ENCODE results near the gene HSD11B1L.
A peak's percentile ranks its signal among the peaks of the same experiment; 100 is the strongest.

The HSD11B1L gene

DNA sequence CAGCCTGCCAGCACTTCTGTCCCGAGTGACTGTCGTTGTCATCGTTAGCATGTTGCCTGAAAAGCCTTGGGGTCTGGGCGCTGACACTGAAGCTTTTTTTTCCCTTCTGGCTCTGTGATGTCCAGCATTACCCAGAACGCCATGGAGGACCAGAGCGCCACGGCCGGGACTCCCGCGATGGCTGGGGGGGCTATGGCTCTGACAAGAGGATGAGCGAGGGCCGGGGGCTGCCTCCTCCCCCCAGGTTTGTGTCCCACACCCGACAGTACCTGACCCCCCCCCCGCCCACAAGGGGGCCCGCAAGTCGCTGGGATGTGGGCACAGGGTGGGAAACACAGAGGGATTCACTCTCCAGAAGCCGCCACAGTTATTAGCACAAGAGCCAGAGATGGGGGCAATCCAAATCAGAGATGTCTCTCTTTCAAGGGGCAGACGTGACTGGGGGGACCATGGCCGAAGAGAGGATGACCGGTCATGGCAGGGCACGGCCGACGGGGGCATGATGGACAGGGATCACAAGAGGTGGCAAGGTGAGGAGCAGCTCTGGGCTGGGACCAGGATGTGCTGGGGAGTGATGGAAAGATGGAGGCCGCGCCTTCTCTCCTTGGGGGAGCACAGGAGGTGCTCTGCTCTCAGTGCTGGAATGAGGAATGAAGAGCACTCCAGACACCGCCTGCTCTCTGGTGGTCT, 13.8 kb upstream of the HSD11B1L start:
- Histone ChIP-seq H3K9me3 (ENCODE audit: insufficient read depth, low read length) (no peaks in the 10 kb centered on the region), H3K4me3 (ENCODE audit: insufficient read length, low read depth) (no peak overlapping the region), H3K36me3 (ENCODE audit: insufficient read depth, insufficient read length, low read length) (peaks cover 93% of the 10 kb centered on the region), H3K4me1 (ENCODE audit: insufficient read depth, insufficient read length) (peaks cover 15% of the 10 kb centered on the region), H3K9ac (ENCODE audit: insufficient read length, low read depth) (peak overlapping the region; percentile 42), H3K27me3 (ENCODE audit: insufficient read depth, insufficient read length) (no peaks in the 10 kb centered on the region)
- TF ChIP-seq YY1 (IDR thresholded peaks at IDR 0.05; ENCODE audit: insufficient read depth, insufficient read length) (no peak), SUZ12 (IDR thresholded peaks at IDR 0.05; ENCODE audit: extremely low read depth, insufficient read depth, insufficient read length) (no peak), ZNF274 (IDR thresholded peaks at IDR 0.05; ENCODE audit: low read depth, low read length) (no peak)
- no peak for DNase-seq (ENCODE audit: low read depth, low spot score)

DNA sequence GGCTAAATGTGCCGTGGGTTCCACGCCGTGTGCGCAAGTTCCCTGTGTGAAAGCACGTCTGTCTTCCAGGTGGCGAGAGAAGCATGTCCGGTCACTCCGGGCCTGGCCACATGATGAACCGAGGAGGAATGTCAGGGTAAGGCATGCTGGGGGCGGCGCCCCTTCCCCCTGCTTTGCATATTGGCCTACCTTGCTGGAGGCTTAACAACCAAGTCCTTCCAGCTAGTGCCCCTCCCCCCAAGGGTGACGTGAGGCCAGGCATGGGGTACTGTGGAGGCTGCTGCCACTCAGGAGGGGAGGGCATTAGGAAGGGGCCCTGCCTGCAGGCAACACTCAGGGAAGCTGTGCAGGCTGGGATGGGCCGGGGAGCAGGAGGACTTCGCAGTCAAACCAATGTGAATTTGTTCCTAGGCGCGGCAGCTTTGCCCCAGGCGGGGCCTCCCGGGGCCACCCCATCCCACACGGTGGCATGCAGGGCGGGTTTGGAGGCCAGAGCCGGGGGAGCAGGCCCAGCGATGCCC, 13.0 kb upstream of the HSD11B1L start:
- peak; percentile 93 for DNase-seq (ENCODE audit: low read depth, low spot score)
- Histone ChIP-seq H3K9me3 (ENCODE audit: insufficient read depth, low read length) (no peaks in the 10 kb centered on the region), H3K4me3 (ENCODE audit: insufficient read length, low read depth) (no peak overlapping the region), H3K27me3 (ENCODE audit: insufficient read depth, insufficient read length) (no peaks in the 10 kb centered on the region), H3K36me3 (ENCODE audit: insufficient read depth, insufficient read length, low read length) (peaks cover 92% of the 10 kb centered on the region), H3K9ac (ENCODE audit: insufficient read length, low read depth) (peak overlapping the region; percentile 42), H3K4me1 (ENCODE audit: insufficient read depth, insufficient read length) (peaks cover 15% of the 10 kb centered on the region)
- TF ChIP-seq SUZ12 (IDR thresholded peaks at IDR 0.05; ENCODE audit: extremely low read depth, insufficient read depth, insufficient read length) (no peak), ZNF274 (IDR thresholded peaks at IDR 0.05; ENCODE audit: low read depth, low read length) (no peak), YY1 (IDR thresholded peaks at IDR 0.05; ENCODE audit: insufficient read depth, insufficient read length) (no peak)

- Histone ChIP-seq H3K9ac (ENCODE audit: insufficient read length, low read depth) (peak overlapping the region; percentile 36), H3K9me3 (ENCODE audit: insufficient read depth, low read length) (no peaks in the 10 kb centered on the region), H3K36me3 (ENCODE audit: insufficient read depth, insufficient read length, low read length) (peaks cover 89% of the 10 kb centered on the region), H3K27me3 (ENCODE audit: insufficient read depth, insufficient read length) (no peaks in the 10 kb centered on the region), H3K4me3 (ENCODE audit: insufficient read length, low read depth) (no peak overlapping the region), H3K4me1 (ENCODE audit: insufficient read depth, insufficient read length) (peaks cover 15% of the 10 kb centered on the region)
- DNase-seq (ENCODE audit: low read depth, low spot score): no peak
- TF ChIP-seq ZNF274 (IDR thresholded peaks at IDR 0.05; ENCODE audit: low read depth, low read length): no peak
- TF ChIP-seq SUZ12 (IDR thresholded peaks at IDR 0.05; ENCODE audit: extremely low read depth, insufficient read depth, insufficient read length): no peak
- no peak for TF ChIP-seq YY1 (IDR thresholded peaks at IDR 0.05; ENCODE audit: insufficient read depth, insufficient read length)
Observed at GRCh38 chr19:5669212-5669611, 11.6 kb upstream of the HSD11B1L start.

DNA sequence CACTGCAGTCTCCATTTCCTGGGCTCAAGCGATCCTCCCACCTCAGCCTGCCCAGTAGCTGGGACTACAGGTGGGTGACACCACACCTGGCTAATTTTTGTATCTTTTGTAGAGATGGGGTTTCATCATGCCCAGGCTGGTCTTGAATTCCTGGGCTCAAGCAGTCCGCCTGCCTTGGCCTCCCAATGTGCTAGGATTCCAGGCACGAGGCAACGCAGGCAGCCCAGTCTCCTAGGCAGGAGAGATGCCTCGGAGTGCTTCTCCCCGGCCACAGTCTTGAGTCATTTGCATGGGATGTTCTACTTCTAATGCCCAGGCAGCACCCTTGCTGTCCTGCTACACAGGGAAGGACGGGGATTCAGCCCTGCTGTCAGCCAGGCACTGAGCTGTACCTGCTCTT, 9.2 kb upstream of the HSD11B1L start:
- peaks cover 19% of the 10 kb centered on the region for H3K4me1 ChIP-seq (ENCODE audit: insufficient read depth, insufficient read length)
- peaks cover 80% of the 10 kb centered on the region for H3K36me3 ChIP-seq (ENCODE audit: insufficient read depth, insufficient read length, low read length)
- H3K9ac ChIP-seq (ENCODE audit: insufficient read length, low read depth): no peak overlapping the region
- no peak overlapping the region for H3K4me3 ChIP-seq (ENCODE audit: insufficient read length, low read depth)
- DNase-seq (ENCODE audit: low read depth, low spot score): no peak
- TF ChIP-seq ZNF274 (IDR thresholded peaks at IDR 0.05; ENCODE audit: low read depth, low read length) (no peak), SUZ12 (IDR thresholded peaks at IDR 0.05; ENCODE audit: extremely low read depth, insufficient read depth, insufficient read length) (no peak), YY1 (IDR thresholded peaks at IDR 0.05; ENCODE audit: insufficient read depth, insufficient read length) (no peak)
- H3K9me3 ChIP-seq (ENCODE audit: insufficient read depth, low read length): no peaks in the 10 kb centered on the region
- no peaks in the 10 kb centered on the region for H3K27me3 ChIP-seq (ENCODE audit: insufficient read depth, insufficient read length)

DNA sequence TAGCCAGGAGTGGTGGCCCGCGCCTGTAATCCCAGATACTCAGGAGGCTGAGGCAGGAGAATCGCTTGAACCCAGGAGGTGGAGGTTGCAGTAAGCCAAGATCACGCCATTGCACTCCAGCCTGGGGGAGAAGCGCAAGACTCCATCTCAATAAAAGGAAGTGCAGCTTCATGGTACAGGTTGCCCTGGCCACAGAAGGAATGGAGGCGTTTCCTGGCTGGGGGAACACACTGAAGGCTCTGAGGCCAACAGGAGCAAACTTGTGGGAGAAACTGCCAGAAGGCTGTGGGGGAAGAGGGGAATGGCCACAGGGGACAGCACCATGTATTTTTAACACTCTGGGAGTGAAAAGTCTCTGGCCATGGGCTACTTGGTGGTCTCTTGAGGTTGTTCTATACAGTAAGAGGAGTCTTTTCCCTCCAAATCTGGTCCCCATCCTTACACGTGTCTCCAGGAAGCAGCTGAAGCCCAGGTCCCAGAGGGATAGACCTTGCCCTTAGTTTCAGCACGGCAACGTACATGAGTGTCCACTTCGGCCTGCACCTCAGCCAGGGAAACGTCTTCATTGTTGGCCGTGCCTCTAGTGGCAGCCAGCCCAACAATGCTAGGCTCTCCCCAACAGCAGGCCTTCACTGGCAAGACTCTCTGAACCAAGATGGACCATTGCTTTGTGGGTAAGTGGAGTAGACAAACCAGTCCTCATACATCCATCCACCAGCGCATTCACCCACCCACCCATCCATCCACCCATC, 7.9 kb upstream of the HSD11B1L start:
- H3K9ac ChIP-seq (ENCODE audit: insufficient read length, low read depth): no peak overlapping the region
- H3K4me1 ChIP-seq (ENCODE audit: insufficient read depth, insufficient read length): peaks cover 13% of the 10 kb centered on the region
- no peak for DNase-seq (ENCODE audit: low read depth, low spot score)
- H3K27me3 ChIP-seq (ENCODE audit: insufficient read depth, insufficient read length): no peaks in the 10 kb centered on the region
- H3K9me3 ChIP-seq (ENCODE audit: insufficient read depth, low read length): no peaks in the 10 kb centered on the region
- H3K36me3 ChIP-seq (ENCODE audit: insufficient read depth, insufficient read length, low read length): peaks cover 80% of the 10 kb centered on the region
- TF ChIP-seq YY1 (IDR thresholded peaks at IDR 0.05; ENCODE audit: insufficient read depth, insufficient read length): no peak
- TF ChIP-seq ZNF274 (IDR thresholded peaks at IDR 0.05; ENCODE audit: low read depth, low read length): no peak
- no peak for TF ChIP-seq SUZ12 (IDR thresholded peaks at IDR 0.05; ENCODE audit: extremely low read depth, insufficient read depth, insufficient read length)
- H3K4me3 ChIP-seq (ENCODE audit: insufficient read length, low read depth): no peak overlapping the region

- H3K27me3 ChIP-seq (ENCODE audit: insufficient read depth, insufficient read length): no peaks in the 10 kb centered on the region
- H3K9me3 ChIP-seq (ENCODE audit: insufficient read depth, low read length): no peaks in the 10 kb centered on the region
- H3K4me3 ChIP-seq (ENCODE audit: insufficient read length, low read depth): no peak overlapping the region
- TF ChIP-seq SUZ12 (IDR thresholded peaks at IDR 0.05; ENCODE audit: extremely low read depth, insufficient read depth, insufficient read length) (no peak), YY1 (IDR thresholded peaks at IDR 0.05; ENCODE audit: insufficient read depth, insufficient read length) (no peak), ZNF274 (IDR thresholded peaks at IDR 0.05; ENCODE audit: low read depth, low read length) (no peak)
- H3K9ac ChIP-seq (ENCODE audit: insufficient read length, low read depth): no peak overlapping the region
- H3K36me3 ChIP-seq (ENCODE audit: insufficient read depth, insufficient read length, low read length): peaks cover 78% of the 10 kb centered on the region
- H3K4me1 ChIP-seq (ENCODE audit: insufficient read depth, insufficient read length): peaks cover 10% of the 10 kb centered on the region
- DNase-seq (ENCODE audit: low read depth, low spot score): no peak
Observed at GRCh38 chr19:5673752-5674151, 7.1 kb upstream of the HSD11B1L start.

DNA sequence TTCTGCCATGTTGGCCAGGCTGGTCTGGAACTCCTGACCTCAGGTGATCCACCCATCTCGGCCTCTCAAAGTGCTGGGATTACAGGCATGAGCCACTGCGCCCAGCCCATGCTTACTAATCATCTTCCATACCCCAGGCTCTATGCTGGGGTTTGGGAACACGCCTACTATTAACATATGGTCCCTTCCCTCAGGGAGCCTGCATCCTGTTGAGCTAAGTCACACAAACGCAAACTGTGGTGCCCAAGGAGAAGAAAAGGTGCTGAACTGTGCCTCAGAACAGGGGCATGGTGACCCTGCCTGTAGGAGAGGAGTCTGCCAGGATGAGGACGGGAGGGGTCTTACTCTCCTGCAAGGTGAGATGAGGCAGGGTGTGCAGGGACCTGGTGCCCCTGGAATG, 6.1 kb upstream of the HSD11B1L start:
- H3K9ac ChIP-seq (ENCODE audit: insufficient read length, low read depth): no peak overlapping the region
- TF ChIP-seq YY1 (IDR thresholded peaks at IDR 0.05; ENCODE audit: insufficient read depth, insufficient read length): no peak
- TF ChIP-seq SUZ12 (IDR thresholded peaks at IDR 0.05; ENCODE audit: extremely low read depth, insufficient read depth, insufficient read length): no peak
- no peak for TF ChIP-seq ZNF274 (IDR thresholded peaks at IDR 0.05; ENCODE audit: low read depth, low read length)
- no peak for DNase-seq (ENCODE audit: low read depth, low spot score)
- H3K9me3 ChIP-seq (ENCODE audit: insufficient read depth, low read length): no peaks in the 10 kb centered on the region
- H3K36me3 ChIP-seq (ENCODE audit: insufficient read depth, insufficient read length, low read length): peaks cover 68% of the 10 kb centered on the region
- no peaks in the 10 kb centered on the region for H3K27me3 ChIP-seq (ENCODE audit: insufficient read depth, insufficient read length)
- H3K4me3 ChIP-seq (ENCODE audit: insufficient read length, low read depth): no peak overlapping the region
- peaks cover 4% of the 10 kb centered on the region for H3K4me1 ChIP-seq (ENCODE audit: insufficient read depth, insufficient read length)

Measured in NT2/D1 (cell line).